B cell (primary cell): ENCODE data around the gene TRERF1. TPM values are rescaled to one million over a fixed set of nuclear protein-coding genes. Genes with fewer than 3 reads are reported as not detected.

Experiments
- ATAC-seq: fragments of 200-7000 bp; cut with Tn5 transposase; one replicate; pipeline ENCODE4 v1.10.0; 2021; ENCODE audit warnings: low read depth, mild to moderate bottlenecking, moderate number of reproducible peaks, moderate library complexity
- CTCF ChIA-PET: fragments of 350-600 bp; sonication (Branson Sonifier 250); formaldehyde crosslinking; loops from one replicate; lab custom pipeline; 2021; ENCODE audit warnings: antibody characterized with exemption, inconsistent platforms; lab: Charles Lee
- POLR2A ChIA-PET: fragments of 350-600 bp; sonication (Branson Sonifier 250); formaldehyde crosslinking; loops from one replicate; lab custom pipeline; 2021; ENCODE audit warnings: antibody characterized with exemption; lab: Charles Lee
- DNase-seq: peaks from one replicate; pipeline ENCODE4 v3.0.0; 2013
- H2AFZ ChIP-seq: 2 replicates; pipeline ENCODE4 v1.6.1; 2012; ENCODE audit warnings: mild to moderate bottlenecking, low read depth, low read length; ENCODE audit not compliant: insufficient read depth, poor library complexity, severe bottlenecking
- H3K27ac ChIP-seq, 2 donors: 1 replicate in 1 of 2; 2 replicates in 1 of 2; pipeline ENCODE4 v1.5.1; 2012 to 2013; ENCODE audit warnings: low read length in 2 of 2, mild to moderate bottlenecking in 2 of 2, moderate library complexity in 1 of 2
- H3K27me3 ChIP-seq, 4 experiments: fragments of 200-600 bp in 1 of 4; sonication (generic) in 1 of 4; replicated peaks in 1 of 4; 1 replicate in 2 of 4; 2 replicates in 2 of 4; pipeline versions ENCODE4 v1.6.1 to v1.7.0; 2013 to 2016; ENCODE audit warnings: low read length in 3 of 4, mild to moderate bottlenecking in 2 of 4, mixed read lengths in 1 of 4, moderate library complexity in 1 of 4; ENCODE audit not compliant: insufficient read depth in 4 of 4, control insufficient read depth in 3 of 4; ENCODE audit errors: control extremely low read depth in 1 of 4
- H3K36me3 ChIP-seq, 2 experiments: replicated peaks in 1 of 2; 1 replicate in 1 of 2; 2 replicates in 1 of 2; pipeline versions ENCODE4 v1.6.1 to v1.7.1; 2013; ENCODE audit warnings: low read length in 1 of 2; ENCODE audit not compliant: insufficient read depth in 2 of 2, control insufficient read depth in 1 of 2; ENCODE audit errors: control extremely low read depth in 1 of 2, extremely low read depth in 1 of 2
- H3K4me1 ChIP-seq, 2 donors: fragments of 200-600 bp in 1 of 2; sonication (generic) in 1 of 2; 1 replicate in 1 of 2; 2 replicates in 1 of 2; pipeline versions ENCODE4 v1.5.1 to v1.6.1; 2013 to 2017; ENCODE audit warnings: low read length in 2 of 2; ENCODE audit not compliant: control insufficient read depth in 2 of 2, insufficient read depth in 2 of 2
- H3K4me2 ChIP-seq: replicated peaks from 2 replicates; pipeline ENCODE3; 2012; ENCODE audit warnings: mild to moderate bottlenecking, low read depth, low read length; ENCODE audit not compliant: poor library complexity, severe bottlenecking
- H3K4me3 ChIP-seq, 5 experiments: fragments of 200-600 bp in 1 of 5; sonication (generic) in 1 of 5; 1 replicate in 3 of 5; 2 replicates in 2 of 5; pipeline versions ENCODE4 v1.5.1 to v1.7.0; 2011 to 2016; ENCODE audit warnings: low read length in 4 of 5, mild to moderate bottlenecking in 4 of 5, low read depth in 2 of 5, control low read depth in 1 of 5, moderate library complexity in 1 of 5; ENCODE audit not compliant: insufficient read depth in 1 of 5; ENCODE audit errors: control extremely low read depth in 1 of 5, extremely low read depth in 1 of 5
- H3K79me2 ChIP-seq: fragments of 200-600 bp; sonication (generic); one replicate; pipeline ENCODE4 v1.6.0; 2016; ENCODE audit warnings: low read length; ENCODE audit not compliant: control insufficient read depth, insufficient read depth
- H3K9ac ChIP-seq: fragments of 200-600 bp; sonication (generic); 2 replicates; pipeline ENCODE4 v1.6.1; 2017; ENCODE audit warnings: mild to moderate bottlenecking, low read length, moderate library complexity
- H3K9me3 ChIP-seq, 3 donors: one replicate each; pipeline versions ENCODE4 v1.6.1 to v1.7.1; 2013; ENCODE audit warnings: low read length in 2 of 3; ENCODE audit not compliant: control insufficient read depth in 2 of 3, insufficient read depth in 1 of 3; ENCODE audit errors: control extremely low read depth in 1 of 3
- H4K20me1 ChIP-seq: 2 replicates; pipeline ENCODE4 v1.6.0; 2012; ENCODE audit warnings: mild to moderate bottlenecking, low read length; ENCODE audit not compliant: insufficient read depth, control insufficient read depth, poor library complexity, severe bottlenecking
- H3K27ac Mint-ChIP-seq: one replicate; pipeline ENCODE4 v1.8.0; 2021; ENCODE audit warnings: mixed read lengths
- H3K27me3 Mint-ChIP-seq: one replicate; pipeline ENCODE4 v1.8.0; 2021; ENCODE audit warnings: mixed read lengths
- H3K4me1 Mint-ChIP-seq: one replicate; pipeline ENCODE4 v1.8.0; 2021; ENCODE audit warnings: mixed read lengths
- H3K4me3 Mint-ChIP-seq: one replicate; pipeline ENCODE4 v1.8.0; 2021; ENCODE audit warnings: mixed read lengths
- H3K9me3 Mint-ChIP-seq: one replicate; pipeline ENCODE4 v1.8.0; 2022; ENCODE audit warnings: mixed read lengths; ENCODE audit not compliant: insufficient read depth
- CTCF ChIP-seq: fragments of 200-600 bp; IDR thresholded peaks from one replicate; pipeline ENCODE4 v1.8.0; 2022; ENCODE audit warnings: antibody characterized with exemption, mild to moderate bottlenecking
- EZH2 ChIP-seq: IDR thresholded peaks from 2 replicates; pipeline ENCODE4 v1.6.1; 2012; ENCODE audit warnings: borderline replicate concordance, low read depth, mild to moderate bottlenecking, moderate library complexity, low read length; ENCODE audit not compliant: insufficient read depth, poor library complexity, severe bottlenecking
- WGBS: methylation state at CpG from one replicate; pipeline ENCODE4 v1.1.5; 2013; ENCODE audit warnings: missing lambda C conversion rate; ENCODE audit not compliant: insufficient coverage; 5-methylcytosine and 5-hydroxymethylcytosine counted together
- intact Hi-C: fragments of 100-400 bp; cut with micrococcal nuclease; formaldehyde crosslinking; loops from one replicate; pipeline ENCODE4 v1.10.0; 2022
- polyA plus RNA-seq: library from polyadenylated mRNA; depleted of rRNA; stranded (reverse); fragments of >200 nt; gene quantifications from 2 replicates; pipeline ENCODE4 v1.2.3, GENCODE V29; 2012
- total RNA-seq, 2 donors: library from RNA; stranded (reverse); fragments of 120-200 nt in 1 of 2; gene quantifications; 1 replicate in 1 of 2; 2 replicates in 1 of 2; pipeline versions ENCODE4 v1.2.3 to v1.2.4, GENCODE V29; 2013 to 2022

Gene TRERF1
- total and polyA plus RNA-seq, 2 donors (not counting 1 experiment from before 2014, with no cell fraction given), result 3.5 to 6.7 TPM

GRCh38 chr6:42294759-42295158 is 157.0 kb downstream of the TRERF1 start:
- Histone ChIP-seq H4K20me1 (no peaks in the 10 kb centered on the region), H3K4me3 (no peak overlapping the region), H3K79me2 (no peaks in the 10 kb centered on the region), H3K4me2 (no peak overlapping the region), H3K36me3 (no peaks in the 10 kb centered on the region), H3K27ac (no peak overlapping the region), H3K4me1 (no peaks in the 10 kb centered on the region), H3K9ac (no peak overlapping the region), H3K27me3 (no peaks in the 10 kb centered on the region), H2AFZ (no peak overlapping the region), H3K9me3 (no peaks in the 10 kb centered on the region)
- intact Hi-C loops, result no loop called here
- 88% methylated on average over 2 of the region's 3 CpGs for WGBS
- no peak for ATAC-seq
- ChIA-PET CTCF (no interaction called here), POLR2A (no interaction called here)
- Mint-ChIP-seq H3K4me1 (no peaks in the 10 kb centered on the region), H3K27ac (no peak overlapping the region), H3K9me3 (no peaks in the 10 kb centered on the region), H3K4me3 (no peak overlapping the region), H3K27me3 (no peaks in the 10 kb centered on the region)
- TF ChIP-seq EZH2 (no peak), CTCF (no peak)
- no peak for DNase-seq

- H3K9me3 ChIP-seq, result no peaks in the 10 kb centered on the region
- H3K79me2 ChIP-seq, result no peaks in the 10 kb centered on the region
- no peak for ATAC-seq
- no peak for DNase-seq
- Mint-ChIP-seq H3K4me3 (no peak overlapping the region), H3K9me3 (no peaks in the 10 kb centered on the region), H3K27ac (no peak overlapping the region), H3K27me3 (no peaks in the 10 kb centered on the region), H3K4me1 (no peaks in the 10 kb centered on the region)
- H3K27ac ChIP-seq, result no peak overlapping the region
- no peak overlapping the region for H3K9ac ChIP-seq
- no peak overlapping the region for H2AFZ ChIP-seq
- H3K27me3 ChIP-seq, result no peaks in the 10 kb centered on the region
- TF ChIP-seq EZH2 (no peak), CTCF (no peak)
- ChIA-PET POLR2A (no interaction called here), CTCF (interaction anchor here (1.0 to 1.6 kb wide), 2 partner anchors 238 to 254 kb away, joined by 3 to 4 read pairs; no protein-coding TSS in a partner anchor)
- intact Hi-C loops, result no loop called here
- WGBS, result 62% methylated on average over 5 of the region's 5 CpGs
- no peaks in the 10 kb centered on the region for H3K4me1 ChIP-seq
- no peak overlapping the region for H3K4me2 ChIP-seq
- no peak overlapping the region for H3K4me3 ChIP-seq
- no peaks in the 10 kb centered on the region for H3K36me3 ChIP-seq
- no peaks in the 10 kb centered on the region for H4K20me1 ChIP-seq
Observed at GRCh38 chr6:42293386-42293977, 158.2 kb downstream of the TRERF1 start.
